Caco-2 (cell line): Measurements from ENCODE around the gene EMC8. TPM values are rescaled to one million over a fixed set of nuclear protein-coding genes. Genes with fewer than 3 reads are reported as not detected.

Experiments used
- BruUV-seq: library from RNA; stranded (reverse); fragments of 400-500 nt; replicated peaks from 2 replicates; lab custom pipeline; 2021; lab: Mats Ljungman, UMichigan
- CTCF ChIA-PET: fragments of 300-600 bp; sonication (Branson Sonifier 250); formaldehyde crosslinking; loops from one replicate; lab custom pipeline; 2022; ENCODE audit warnings: antibody characterized with exemption; lab: Charles Lee
- POLR2A ChIA-PET: fragments of 300-600 bp; sonication (Branson Sonifier 250); formaldehyde crosslinking; loops from one replicate; lab custom pipeline; 2022; ENCODE audit warnings: antibody characterized with exemption; lab: Charles Lee
- DNase-seq, 2 experiments: peaks; one replicate each; pipeline versions ENCODE4 v3.0.0 to v3.0.0-alpha.2; 2020 to 2022
- H3K27me3 ChIP-seq: replicated peaks from 2 replicates; pipeline ENCODE4 v1.6.0; 2011; ENCODE audit warnings: low read length; ENCODE audit not compliant: control insufficient read depth, insufficient read depth
- H3K36me3 ChIP-seq: 2 replicates; pipeline ENCODE4 v1.5.1; 2011; ENCODE audit warnings: low read length; ENCODE audit not compliant: control insufficient read depth, insufficient read depth
- H3K4me1 ChIP-seq: fragments of 250-450 bp; sonication (Bioruptor Pico); 2 replicates; pipeline ENCODE4 v1.5.1; 2020; ENCODE audit warnings: mild to moderate bottlenecking
- H3K4me3 ChIP-seq: 2 replicates; pipeline ENCODE4 v1.5.1; 2011; ENCODE audit warnings: low read depth, mild to moderate bottlenecking, control low read depth, low read length
- H3K9me3 ChIP-seq: fragments of 250-450 bp; sonication (Bioruptor Pico); 2 replicates; pipeline ENCODE4 v1.5.1; 2020; ENCODE audit warnings: mild to moderate bottlenecking, moderate library complexity
- H3K27ac Mint-ChIP-seq: one replicate; pipeline ENCODE4 v1.8.0; 2022; ENCODE audit warnings: mixed read lengths; ENCODE audit not compliant: unreplicated experiment
- H3K27me3 Mint-ChIP-seq: one replicate; pipeline ENCODE4 v1.8.0; 2022; ENCODE audit warnings: mixed read lengths; ENCODE audit not compliant: insufficient read depth, unreplicated experiment
- H3K36me3 Mint-ChIP-seq: one replicate; pipeline ENCODE4 v1.8.0; 2022; ENCODE audit warnings: mild to moderate bottlenecking, mixed read lengths; ENCODE audit not compliant: insufficient read depth, unreplicated experiment
- H3K4me1 Mint-ChIP-seq: one replicate; pipeline ENCODE4 v1.8.0; 2022; ENCODE audit warnings: low read depth, mixed read lengths; ENCODE audit not compliant: unreplicated experiment
- H3K4me3 Mint-ChIP-seq: one replicate; pipeline ENCODE4 v1.8.0; 2022; ENCODE audit warnings: mild to moderate bottlenecking, moderate library complexity, mixed read lengths; ENCODE audit not compliant: unreplicated experiment
- H3K9me3 Mint-ChIP-seq: one replicate; pipeline ENCODE4 v1.8.0; 2022; ENCODE audit warnings: mixed read lengths; ENCODE audit not compliant: unreplicated experiment
- intact Hi-C: fragments of 100-400 bp; cut with micrococcal nuclease; formaldehyde crosslinking; loops from one replicate; pipeline ENCODE4 v1.10.0; 2022; ENCODE audit not compliant: unreplicated experiment
- total RNA-seq: library from RNA; stranded (reverse); gene quantifications from 2 replicates; pipeline ENCODE4 v1.2.3, GENCODE V29; 2022
- TF ChIP-seq, protein P1 (sequence below), 2 experiments: fragments of 200-600 bp in 1 of 2; IDR thresholded peaks; 1 replicate in 1 of 2; 2 replicates in 1 of 2; pipeline versions ENCODE4 v1.5.1 to v1.8.0; 2011 to 2022; ENCODE audit warnings: antibody characterized with exemption in 1 of 2, control low read depth in 1 of 2, inconsistent platforms in 1 of 2, low read depth in 1 of 2, low read length in 1 of 2, mild to moderate bottlenecking in 1 of 2, moderate library complexity in 1 of 2; ENCODE audit not compliant: insufficient read depth in 1 of 2, severe bottlenecking in 1 of 2, unreplicated experiment in 1 of 2

The EMC8 gene
- total RNA-seq, 1 experiment from 2014 or later = 94.7 TPM

DNA sequence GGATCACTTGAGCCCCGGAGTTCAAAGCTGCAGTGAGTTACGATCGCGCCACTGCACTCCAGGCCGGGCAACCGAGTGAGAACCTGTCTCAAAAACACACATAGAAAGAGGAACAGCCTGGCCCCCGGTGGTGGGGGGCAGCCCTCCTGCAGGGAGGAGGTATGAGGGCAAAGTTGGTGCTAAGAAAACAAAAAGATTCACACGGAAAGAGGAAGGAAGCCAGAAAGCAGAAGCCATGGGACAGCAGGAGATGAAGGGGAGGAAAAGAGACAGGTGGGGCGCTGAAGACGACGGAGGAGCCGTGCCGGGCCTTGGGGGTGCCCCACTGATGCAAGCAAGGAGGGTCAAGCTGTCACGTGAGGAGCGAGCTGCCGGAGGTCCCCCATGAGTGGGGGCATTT lies 40.2 kb downstream of the EMC8 start:
- H3K27me3 ChIP-seq = no peaks in the 10 kb centered on the region; the same call in 1 of the 2 replicates
- TF ChIP-seq, protein P1, sequence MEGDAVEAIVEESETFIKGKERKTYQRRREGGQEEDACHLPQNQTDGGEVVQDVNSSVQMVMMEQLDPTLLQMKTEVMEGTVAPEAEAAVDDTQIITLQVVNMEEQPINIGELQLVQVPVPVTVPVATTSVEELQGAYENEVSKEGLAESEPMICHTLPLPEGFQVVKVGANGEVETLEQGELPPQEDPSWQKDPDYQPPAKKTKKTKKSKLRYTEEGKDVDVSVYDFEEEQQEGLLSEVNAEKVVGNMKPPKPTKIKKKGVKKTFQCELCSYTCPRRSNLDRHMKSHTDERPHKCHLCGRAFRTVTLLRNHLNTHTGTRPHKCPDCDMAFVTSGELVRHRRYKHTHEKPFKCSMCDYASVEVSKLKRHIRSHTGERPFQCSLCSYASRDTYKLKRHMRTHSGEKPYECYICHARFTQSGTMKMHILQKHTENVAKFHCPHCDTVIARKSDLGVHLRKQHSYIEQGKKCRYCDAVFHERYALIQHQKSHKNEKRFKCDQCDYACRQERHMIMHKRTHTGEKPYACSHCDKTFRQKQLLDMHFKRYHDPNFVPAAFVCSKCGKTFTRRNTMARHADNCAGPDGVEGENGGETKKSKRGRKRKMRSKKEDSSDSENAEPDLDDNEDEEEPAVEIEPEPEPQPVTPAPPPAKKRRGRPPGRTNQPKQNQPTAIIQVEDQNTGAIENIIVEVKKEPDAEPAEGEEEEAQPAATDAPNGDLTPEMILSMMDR (IDR thresholded peaks at IDR 0.05; ENCODE audit: insufficient read depth in 1 of 2, low read depth in 1 of 2, low read length in 1 of 2, severe bottlenecking in 1 of 2, unreplicated experiment in 1 of 2) = no peak
- intact Hi-C loops = no loop called here

DNA sequence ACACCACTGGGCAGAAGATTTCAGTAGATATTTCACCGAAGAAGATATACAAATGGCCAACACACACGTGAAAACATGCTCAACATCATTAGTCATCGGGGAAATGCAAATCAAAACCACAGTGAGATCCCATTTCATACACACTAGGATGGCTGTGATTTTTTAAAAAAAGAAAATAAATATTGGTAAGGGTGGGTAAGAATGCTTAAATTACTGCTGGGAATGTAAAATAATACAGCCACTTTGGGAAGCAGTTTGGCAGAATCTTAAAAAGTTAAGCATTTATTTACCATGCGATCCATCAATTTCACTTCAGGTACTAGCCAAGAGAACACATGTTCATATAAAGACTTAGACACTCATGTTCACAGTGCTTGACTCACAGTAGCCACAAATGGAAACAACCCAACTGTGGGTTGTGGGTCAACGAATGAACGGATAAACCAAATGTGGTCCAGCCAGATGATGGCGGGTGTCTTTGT lies 42.0 kb downstream of the EMC8 start:
- Mint-ChIP-seq H3K4me3 (no peak overlapping the region), H3K36me3 (no peaks in the 10 kb centered on the region), H3K9me3 (no peaks in the 10 kb centered on the region), H3K27me3 (peaks cover 11% of the 10 kb centered on the region), H3K4me1 (peaks cover 10% of the 10 kb centered on the region), H3K27ac (no peak overlapping the region)
- Histone ChIP-seq H3K4me1 (peaks cover 8% of the 10 kb centered on the region), H3K36me3 (no peaks in the 10 kb centered on the region), H3K27me3 (no peaks in the 10 kb centered on the region; the same call in 1 of the 2 replicates), H3K9me3 (no peaks in the 10 kb centered on the region), H3K4me3 (no peak overlapping the region)
- POLR2A ChIA-PET = no interaction called here
- TF ChIP-seq, protein P1 (IDR thresholded peaks at IDR 0.05; ENCODE audit: insufficient read depth in 1 of 2, low read depth in 1 of 2, low read length in 1 of 2, severe bottlenecking in 1 of 2, unreplicated experiment in 1 of 2) = no peak
- DNase-seq = no peak
- CTCF ChIA-PET = interaction anchor here (1.0 kb wide), 1 partner anchor 79 kb away, joined by 3 read pairs; no protein-coding TSS in a partner anchor
- no TSS peak for BruUV-seq
- intact Hi-C loops = no loop called here

More for the DNA sequence above, 40.2 kb downstream of the EMC8 start:
- no peak for DNase-seq
- ChIA-PET CTCF (interaction anchor here (0.5 to 1.4 kb wide), 3 partner anchors 21 to 504 kb away, joined by 3 to 6 read pairs (median 3); no protein-coding TSS in a partner anchor), POLR2A (no interaction called here)
- Histone ChIP-seq H3K4me3 (no peak overlapping the region), H3K4me1 (no peaks in the 10 kb centered on the region), H3K9me3 (no peaks in the 10 kb centered on the region), H3K36me3 (no peaks in the 10 kb centered on the region)
- H3K9me3 Mint-ChIP-seq = no peaks in the 10 kb centered on the region
- no peaks in the 10 kb centered on the region for H3K4me1 Mint-ChIP-seq
- no peak overlapping the region for H3K27ac Mint-ChIP-seq
- H3K36me3 Mint-ChIP-seq = no peaks in the 10 kb centered on the region
- BruUV-seq = no TSS peak
- H3K4me3 Mint-ChIP-seq = no peak overlapping the region
- peaks cover 15% of the 10 kb centered on the region for H3K27me3 Mint-ChIP-seq

DNA sequence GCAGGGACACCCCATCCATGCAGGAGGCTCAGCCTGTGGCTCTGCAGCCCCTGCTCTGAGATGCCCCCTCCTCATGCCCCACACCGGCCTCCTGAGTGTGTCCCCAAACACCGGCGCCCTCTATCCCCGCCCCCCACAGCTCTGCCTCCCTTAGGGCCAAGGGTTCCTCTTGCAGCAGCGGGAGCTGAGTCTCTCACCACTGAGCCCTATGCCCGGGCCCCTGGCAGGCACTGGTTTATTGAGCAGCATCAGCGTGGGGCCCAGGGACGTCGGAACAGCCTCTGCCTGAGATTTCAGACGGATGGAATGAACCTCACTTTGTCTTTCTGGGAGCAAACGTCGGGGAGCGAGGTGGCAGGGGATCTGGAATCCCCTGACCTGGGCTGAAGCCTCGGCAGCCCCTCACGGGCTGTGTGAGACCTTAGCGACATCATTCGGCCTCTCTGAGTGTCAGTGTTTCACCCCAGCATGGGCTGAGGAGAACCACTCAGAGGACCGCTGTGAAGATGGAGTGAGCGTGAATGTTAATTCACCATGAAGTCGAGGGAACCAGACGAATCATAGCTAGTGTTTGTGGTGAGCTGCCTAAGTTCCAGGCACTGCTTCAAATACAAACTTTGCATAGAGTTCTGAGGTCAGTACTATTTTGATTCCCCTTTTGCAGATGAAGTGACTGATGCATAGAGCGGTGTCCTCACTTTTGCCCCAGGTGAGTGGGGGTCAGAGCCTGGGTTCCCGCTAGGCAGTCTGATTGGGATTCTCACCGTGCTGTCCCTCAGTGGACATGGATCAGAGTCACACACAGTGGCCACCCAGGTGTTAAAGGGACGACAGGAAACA lies 43.2 kb downstream of the EMC8 start:
- Histone ChIP-seq H3K4me3 (no peak overlapping the region), H3K9me3 (no peaks in the 10 kb centered on the region), H3K27me3 (no peaks in the 10 kb centered on the region; the same call in 1 of the 2 replicates), H3K36me3 (no peaks in the 10 kb centered on the region), H3K4me1 (peaks cover 17% of the 10 kb centered on the region)
- TF ChIP-seq, protein P1 (IDR thresholded peaks at IDR 0.05; ENCODE audit: insufficient read depth in 1 of 2, low read depth in 1 of 2, low read length in 1 of 2, severe bottlenecking in 1 of 2, unreplicated experiment in 1 of 2) = no peak
- CTCF ChIA-PET = interaction anchor here (0.5 to 1.0 kb wide), 2 partner anchors 14 to 78 kb away, joined by 3 to 4 read pairs; no protein-coding TSS in a partner anchor
- peaks cover 10% of the 10 kb centered on the region for H3K4me1 Mint-ChIP-seq
- no peak overlapping the region for H3K4me3 Mint-ChIP-seq
- peaks cover 11% of the 10 kb centered on the region for H3K27me3 Mint-ChIP-seq
- intact Hi-C loops = no loop called here
- no peaks in the 10 kb centered on the region for H3K36me3 Mint-ChIP-seq
- POLR2A ChIA-PET = no interaction called here
- H3K27ac Mint-ChIP-seq = no peak overlapping the region
- H3K9me3 Mint-ChIP-seq = no peaks in the 10 kb centered on the region
- no peak for DNase-seq
- no TSS peak for BruUV-seq
